ENCODE data around the gene LPP. TPM values are rescaled to one million over a fixed set of nuclear protein-coding genes. Genes with fewer than 3 reads are reported as not detected.
A peak's percentile ranks its signal among the peaks of the same experiment; 100 is the strongest.

LPP gene
- total and polyA plus RNA-seq, 2 of the 4 experiments (the other 2 are of a cell fraction): 16.0 to 130 TPM

GRCh38 chr3:188486952-188487351, 333.0 kb downstream of the LPP start:
- ChIA-PET POLR2A (ENCODE audit: unreplicated experiment) (no interaction called here), CTCF (no interaction called here)
- H4K5ac ChIP-seq (ENCODE audit: low read depth, low read length): no peak overlapping the region
- dilution Hi-C loops (cut with HindIII; ENCODE audit: low sequenced_read_pairs, unreplicated experiment): no loop called here
- H2BK15ac ChIP-seq (ENCODE audit: low read depth, low read length): no peak overlapping the region
- H3K4me3 ChIP-seq (ENCODE audit: insufficient read depth, low read depth, low read length): no peak overlapping the region
- no peak overlapping the region for H2BK120ac ChIP-seq (ENCODE audit: low read depth, low read length)
- H3K9ac ChIP-seq (ENCODE audit: low read depth, low read length): no peak overlapping the region
- TF ChIP-seq POLR2A (IDR thresholded peaks at IDR 0.05; ENCODE audit: low read depth, low read length): no peak
- peak; percentile 95 for TF ChIP-seq CEBPB (IDR thresholded peaks at IDR 0.05; ENCODE audit: low read depth, low read length)
- intact Hi-C loops (cut with micrococcal nuclease): no loop called here
- peaks cover 13 to 70% of the 10 kb centered on the region in 2 experiments for H3K79me1 ChIP-seq (ENCODE audit: low read depth in 1 of 2, low read length in 2 of 2)
- H3K36me3 ChIP-seq (ENCODE audit: control insufficient read depth, insufficient read depth, low read length): peaks cover 10% of the 10 kb centered on the region
- WGBS, 2 experiments (ENCODE audit: extremely low coverage in 2 of 2, insufficient read length in 1 of 2): no CpG with 5 or more reads among the region's 3 CpGs
- BruUV-seq (replicated peaks): no TSS peak
- no peak overlapping the region for H3K56ac ChIP-seq (ENCODE audit: extremely low read depth, insufficient read depth, low read length)
- no peak overlapping the region for H3K14ac ChIP-seq (replicated peaks; ENCODE audit: low read depth, low read length)
- H3K27ac ChIP-seq (ENCODE audit: insufficient read depth, low read length): no peak overlapping the region
- no peak overlapping the region for H3K18ac ChIP-seq (ENCODE audit: low read depth, low read length)
- H3K9me3 ChIP-seq (ENCODE audit: control insufficient read depth, insufficient read depth, low read length): no peaks in the 10 kb centered on the region
- ATAC-seq (ENCODE audit: low read depth): no peak
- no peak for DNase-seq
- H3K4ac ChIP-seq (ENCODE audit: low read depth, low read length): no peak overlapping the region
- H2AFZ ChIP-seq (replicated peaks; ENCODE audit: low read length, poor library complexity): no peak overlapping the region
- no peak overlapping the region for H2AK9ac ChIP-seq (replicated peaks; ENCODE audit: low read depth, low read length, poor library complexity)
- no peak overlapping the region for H2BK5ac ChIP-seq (ENCODE audit: low read depth, low read length, poor library complexity, severe bottlenecking)
- H4K20me1 ChIP-seq (ENCODE audit: insufficient read depth, low read length): peaks cover 27% of the 10 kb centered on the region; the same call in 1 of the 2 replicates
- H2BK20ac ChIP-seq (ENCODE audit: low read depth, low read length): no peak overlapping the region
- H3K9me1 ChIP-seq (ENCODE audit: insufficient read depth, low read length): peaks cover 13% of the 10 kb centered on the region
- no peak overlapping the region for H4K91ac ChIP-seq (ENCODE audit: insufficient read depth, low read depth, low read length)
- H3K4me2 ChIP-seq (ENCODE audit: low read depth, low read length): no peak overlapping the region
- H4K8ac ChIP-seq (ENCODE audit: low read depth in 2 of 2, low read length in 2 of 2): no peak overlapping the region
- peaks cover 21% of the 10 kb centered on the region for H3K4me1 ChIP-seq (ENCODE audit: control insufficient read depth, insufficient read depth, low read length)
- in situ Hi-C loops (cut with MboI; ENCODE audit: low sequenced_read_pairs): no loop called here
- no peak overlapping the region for H3K23ac ChIP-seq (ENCODE audit: low read depth, low read length)
- no peak overlapping the region for H2AK5ac ChIP-seq (ENCODE audit: low read depth, low read length)
- no peaks in the 10 kb centered on the region for H3K27me3 ChIP-seq (ENCODE audit: control insufficient read depth, insufficient read depth, low read length)
